HG02798 (cell line): ENCODE results near the gene LRSAM1.

Source experiments
- ATAC-seq: cut with Tn5 transposase; IDR thresholded peaks from one replicate; pipeline ENCODE4 v1.9.1; 2021; ENCODE audit warnings: mild to moderate bottlenecking; ENCODE audit not compliant: unreplicated experiment, poor library complexity

The LRSAM1 gene

DNA sequence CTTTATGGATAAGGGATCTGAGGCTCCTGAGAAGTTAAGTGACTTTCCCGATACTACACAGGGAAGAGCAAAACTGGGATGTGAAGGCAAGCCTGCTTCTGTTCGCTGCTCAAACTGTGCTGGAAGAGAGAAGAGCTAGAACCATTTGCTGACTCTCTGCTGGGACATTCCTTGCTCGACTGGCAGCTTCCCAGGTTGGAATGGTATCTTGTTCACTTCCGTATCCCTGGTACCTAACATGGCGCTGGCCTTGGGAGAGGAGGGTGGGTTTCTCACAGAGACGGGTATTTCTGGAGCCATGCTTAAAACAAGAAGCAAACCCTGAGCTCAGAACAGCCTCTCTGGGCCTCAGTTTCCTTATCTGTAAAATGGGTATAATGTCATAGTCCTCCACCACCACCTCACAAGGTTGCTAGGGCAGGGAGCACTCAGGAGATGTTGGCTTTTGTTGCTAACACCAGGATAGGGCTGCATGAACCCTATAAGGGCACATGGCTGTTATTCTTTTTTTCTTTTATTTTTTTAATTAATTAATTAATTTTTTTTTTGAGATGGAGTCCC, 92.7 kb downstream of the LRSAM1 start:
- ATAC-seq, result no peak

DNA sequence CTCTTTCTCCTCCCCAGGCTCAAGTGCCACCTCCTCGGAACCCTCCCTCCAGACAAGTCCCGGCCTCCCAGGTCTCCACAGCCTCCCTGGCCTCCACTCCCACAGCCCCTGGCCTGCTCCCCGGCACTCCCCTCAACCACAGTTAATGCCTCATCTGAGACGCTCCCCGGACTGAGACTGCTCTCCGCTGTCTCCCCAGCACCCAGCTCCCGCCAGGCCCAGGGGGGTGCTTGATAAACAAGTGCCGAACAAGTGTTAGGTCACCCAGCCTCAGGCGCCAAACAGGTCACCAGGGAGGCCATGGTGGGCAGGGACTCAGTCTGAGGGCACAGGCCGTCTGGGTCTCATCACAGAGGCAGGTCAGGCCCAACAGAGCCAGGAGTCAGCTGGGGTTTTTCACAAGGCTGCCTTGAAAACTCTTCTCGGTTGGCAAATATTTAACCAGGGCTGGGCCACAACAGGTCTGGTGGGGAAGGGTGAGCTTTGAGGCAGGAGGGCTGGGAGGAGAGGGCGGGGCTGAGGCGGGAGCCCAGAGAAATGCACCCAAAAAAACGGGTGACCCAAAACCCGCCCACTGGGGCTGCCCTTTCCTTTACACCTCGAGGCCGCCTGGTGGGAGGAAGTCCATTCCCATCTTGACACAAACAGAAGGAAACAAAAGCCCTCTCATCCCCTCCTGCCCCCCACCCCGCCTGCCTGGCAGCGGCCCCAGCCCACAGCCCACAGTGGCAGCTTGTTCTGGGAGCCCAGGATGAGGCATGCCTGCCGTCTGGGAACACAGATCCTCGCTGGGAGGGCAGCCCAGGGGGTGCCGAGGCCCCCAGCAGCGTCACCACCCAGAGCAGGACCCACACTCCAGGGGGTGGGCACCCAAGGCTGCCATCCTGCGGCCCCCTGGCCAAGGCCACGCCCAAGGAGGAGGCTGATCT, 94.2 kb downstream of the LRSAM1 start:
- ATAC-seq, result peak; percentile 52

DNA sequence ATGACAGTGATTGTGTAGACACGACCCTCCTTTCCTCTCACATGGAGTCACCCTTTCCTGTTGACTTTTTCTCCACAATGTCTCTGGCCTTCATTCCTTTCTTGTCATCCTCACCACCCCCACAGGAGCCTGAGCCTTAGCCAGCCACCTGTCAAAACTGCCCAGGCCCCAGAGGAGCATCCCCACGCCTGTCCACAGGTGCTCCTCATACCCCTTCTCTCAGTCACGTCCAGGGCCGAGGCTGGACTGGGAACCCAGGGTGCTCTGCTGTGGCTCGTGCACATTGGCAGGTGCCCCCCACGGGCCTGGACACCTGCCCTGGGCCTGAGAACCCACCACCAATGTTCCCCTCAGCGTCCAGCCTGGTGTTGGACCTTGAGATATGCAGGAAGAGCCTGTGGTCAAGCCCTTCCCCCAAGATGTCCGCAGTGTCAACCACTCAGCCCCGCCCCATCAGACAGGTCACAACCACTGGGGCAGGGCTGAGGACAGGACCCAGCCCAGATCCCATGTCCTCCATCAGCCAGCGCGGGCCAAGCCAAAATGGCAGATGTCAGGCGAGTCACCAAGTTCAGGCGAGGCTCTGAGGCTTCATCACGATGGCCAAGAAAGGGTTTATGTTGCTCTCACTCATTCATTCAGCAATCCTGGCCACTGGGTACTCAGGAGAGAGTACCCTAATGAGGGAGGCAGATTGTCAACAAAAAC, 95.0 kb downstream of the LRSAM1 start:
- ATAC-seq, result no peak

DNA sequence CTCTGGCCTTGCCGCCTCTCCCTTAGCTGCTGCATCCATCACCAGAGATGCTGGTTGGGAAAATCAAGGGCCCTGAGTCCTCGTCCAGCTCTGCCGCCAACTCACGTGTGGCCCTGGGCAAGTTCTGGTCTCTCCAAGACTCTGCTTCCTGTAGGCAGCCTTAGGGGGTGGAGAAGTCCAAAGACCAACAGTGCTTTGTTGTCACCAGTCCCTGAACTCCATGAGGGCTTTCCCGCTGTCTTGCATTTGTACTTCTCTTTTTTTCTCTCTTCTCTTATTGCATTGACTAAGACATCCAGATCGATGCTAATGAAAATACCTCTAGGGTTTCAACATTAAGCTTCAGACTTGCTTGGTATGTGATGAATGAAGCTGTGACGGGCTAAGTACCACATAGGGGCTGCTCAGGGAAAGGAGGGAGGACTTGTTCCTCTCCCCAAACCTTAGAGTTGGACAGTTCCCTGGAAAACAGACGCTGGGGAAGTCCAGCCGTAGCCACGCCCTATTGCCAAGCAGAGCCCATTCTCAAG, 97.1 kb downstream of the LRSAM1 start:
- ATAC-seq, result no peak

DNA sequence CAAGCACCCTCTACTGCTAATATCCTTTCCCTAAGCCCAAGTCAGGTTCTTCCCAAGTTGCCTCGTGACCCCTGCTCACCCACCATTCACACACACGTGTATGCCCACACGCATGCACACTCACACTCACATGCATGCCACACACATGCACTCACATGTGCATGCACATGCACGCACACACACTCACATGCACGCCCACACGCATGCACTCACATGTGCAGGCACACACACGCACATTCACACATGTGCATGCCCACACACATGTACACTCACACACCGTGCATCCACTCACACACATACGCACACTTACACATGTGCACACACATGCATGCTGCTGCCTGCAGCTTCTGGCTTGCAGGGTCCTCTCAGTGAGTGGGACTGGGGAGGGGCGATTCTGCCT, 97.9 kb downstream of the LRSAM1 start:
- ATAC-seq, result no peak

DNA sequence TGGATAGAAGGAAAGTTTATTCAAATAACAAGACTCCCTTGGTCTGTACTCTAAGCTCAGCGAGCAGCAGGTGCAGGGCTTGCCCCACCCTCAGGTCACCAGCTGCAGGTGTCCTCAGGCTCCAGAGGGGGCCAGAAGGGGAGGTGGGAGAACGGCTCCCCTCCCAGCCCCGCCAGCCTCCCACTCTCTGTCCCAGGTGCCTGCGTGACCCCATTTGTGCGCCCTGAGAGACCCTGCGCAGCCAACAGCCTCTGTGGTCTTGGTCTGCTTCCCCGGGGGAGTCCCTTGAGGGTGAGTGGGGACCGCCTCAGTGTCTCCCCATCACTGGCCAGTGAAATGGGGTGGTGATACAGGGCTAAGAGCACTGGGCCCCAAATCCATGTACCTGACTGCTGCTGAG, 98.4 kb downstream of the LRSAM1 start:
- no peak for ATAC-seq

DNA sequence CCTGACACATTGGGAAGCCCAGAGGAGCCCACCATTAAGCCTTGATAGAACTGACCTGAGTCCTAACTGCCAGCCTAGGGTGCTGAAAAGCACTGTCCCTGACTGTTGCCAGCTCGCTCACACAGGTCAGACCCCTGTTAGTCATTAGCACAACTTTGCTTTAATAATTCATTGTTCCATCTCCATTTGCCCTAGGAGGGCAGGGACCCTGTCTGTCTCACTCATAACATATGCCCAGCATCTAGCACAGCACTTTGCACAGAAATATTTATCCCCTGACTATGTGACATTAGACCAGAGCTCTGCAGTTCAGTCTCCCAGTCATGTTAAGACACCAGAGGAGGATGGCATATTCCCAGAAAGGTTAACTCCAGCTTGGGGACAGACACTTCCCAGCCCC, 99.0 kb downstream of the LRSAM1 start:
- ATAC-seq, result no peak

DNA sequence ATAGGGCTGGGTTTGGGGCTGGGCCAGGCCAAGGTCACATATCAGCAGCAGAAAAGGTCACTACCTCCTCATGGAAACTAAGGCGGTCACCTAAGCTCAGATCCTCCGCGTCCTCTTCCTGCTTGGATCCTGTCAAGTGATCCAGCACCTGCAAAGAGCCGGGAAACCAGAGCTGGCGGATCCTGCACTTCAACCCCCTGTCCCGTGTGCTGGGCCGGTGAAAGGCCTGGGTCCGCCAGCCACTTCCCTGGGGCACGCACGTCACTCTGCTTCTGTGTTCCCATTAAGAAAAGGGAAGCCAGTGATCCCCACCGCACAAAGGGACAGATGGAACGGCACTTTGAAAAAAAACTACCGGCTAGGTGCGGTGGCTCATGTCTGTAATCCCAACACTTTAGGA, 99.4 kb downstream of the LRSAM1 start:
- ATAC-seq, result no peak
